GM18868 (cell line): ENCODE results near the gene DGKB.

Experiments
- ATAC-seq: cut with Tn5 transposase; IDR thresholded peaks from one replicate; pipeline ENCODE4 v1.9.1; 2021; ENCODE audit warnings: mild to moderate bottlenecking, moderate library complexity; ENCODE audit not compliant: unreplicated experiment

The DGKB gene

GRCh38 chr7:14236834-14237233 is 665.7 kb downstream of the DGKB start:
- no peak for ATAC-seq

GRCh38 chr7:14235056-14235455 is 667.5 kb downstream of the DGKB start:
- ATAC-seq = no peak

- no peak for ATAC-seq
These were observed 668.6 kb downstream of the DGKB start for GRCh38 chr7:14233868-14234369.

- no peak for ATAC-seq
These were observed 669.3 kb downstream of the DGKB start for GRCh38 chr7:14233076-14233867.

- no peak for ATAC-seq
These were observed 673.5 kb downstream of the DGKB start for GRCh38 chr7:14229047-14229446.

GRCh38 chr7:14228341-14228740 is 674.2 kb downstream of the DGKB start:
- no peak for ATAC-seq

GRCh38 chr7:14226126-14226525 is 676.4 kb downstream of the DGKB start:
- no peak for ATAC-seq

- no peak for ATAC-seq
These were observed 683.4 kb downstream of the DGKB start for GRCh38 chr7:14219125-14219524.

- no peak for ATAC-seq
These were observed 684.2 kb downstream of the DGKB start for GRCh38 chr7:14218338-14218737.

GRCh38 chr7:14209896-14210484 is 692.6 kb downstream of the DGKB start:
- ATAC-seq = no peak

- ATAC-seq = no peak
These were observed 694.8 kb downstream of the DGKB start for GRCh38 chr7:14207711-14208110.

GRCh38 chr7:14207138-14207537 is 695.4 kb downstream of the DGKB start:
- ATAC-seq = no peak

- ATAC-seq = no peak
These were observed 696.4 kb downstream of the DGKB start for GRCh38 chr7:14206121-14206520.

GRCh38 chr7:14201353-14201752 is 701.2 kb downstream of the DGKB start:
- ATAC-seq = no peak

GRCh38 chr7:14199336-14199735 is 703.2 kb downstream of the DGKB start:
- ATAC-seq = no peak

GRCh38 chr7:14197280-14197679 is 705.3 kb downstream of the DGKB start:
- ATAC-seq = no peak

- ATAC-seq = no peak
These were observed 706.0 kb downstream of the DGKB start for GRCh38 chr7:14196555-14196954.

- no peak for ATAC-seq
These were observed 706.7 kb downstream of the DGKB start for GRCh38 chr7:14195871-14196270.

- no peak for ATAC-seq
These were observed 707.5 kb downstream of the DGKB start for GRCh38 chr7:14195079-14195478.

- ATAC-seq = no peak
These were observed 710.9 kb downstream of the DGKB start for GRCh38 chr7:14191686-14192098.

- ATAC-seq = no peak
These were observed 718.2 kb downstream of the DGKB start for GRCh38 chr7:14184292-14184864.

GRCh38 chr7:14179781-14180180 is 722.8 kb downstream of the DGKB start:
- no peak for ATAC-seq
